NCI-H524 (cell line): ENCODE data around the gene SSRP1.

Experiments used
- DNase-seq, 2 experiments: peaks; one replicate each; lab custom pipeline; 2025; lab: John Stamatoyannopoulos, UW

The SSRP1 gene

DNA sequence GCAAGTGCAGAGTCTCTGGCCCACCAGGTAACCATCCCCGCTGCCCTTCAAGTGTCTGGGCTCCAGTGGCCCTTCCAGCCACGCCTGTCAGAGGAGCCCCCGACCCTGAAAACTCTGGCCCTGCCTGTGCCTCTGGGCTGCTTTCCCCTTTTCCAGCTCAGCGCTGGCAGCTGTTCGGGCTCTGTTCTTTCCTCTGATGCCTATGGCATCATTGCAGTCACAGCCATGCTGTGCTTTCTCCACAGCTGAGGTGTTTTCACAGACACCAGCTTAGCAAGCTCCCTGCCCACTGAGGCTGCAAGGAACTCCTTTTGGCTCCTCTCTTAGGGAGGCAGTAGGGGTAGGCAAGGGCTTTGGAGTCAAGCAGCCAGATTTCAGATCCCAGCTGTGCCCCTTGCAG, 23.7 kb upstream of the SSRP1 start:
- no peak for DNase-seq

DNA sequence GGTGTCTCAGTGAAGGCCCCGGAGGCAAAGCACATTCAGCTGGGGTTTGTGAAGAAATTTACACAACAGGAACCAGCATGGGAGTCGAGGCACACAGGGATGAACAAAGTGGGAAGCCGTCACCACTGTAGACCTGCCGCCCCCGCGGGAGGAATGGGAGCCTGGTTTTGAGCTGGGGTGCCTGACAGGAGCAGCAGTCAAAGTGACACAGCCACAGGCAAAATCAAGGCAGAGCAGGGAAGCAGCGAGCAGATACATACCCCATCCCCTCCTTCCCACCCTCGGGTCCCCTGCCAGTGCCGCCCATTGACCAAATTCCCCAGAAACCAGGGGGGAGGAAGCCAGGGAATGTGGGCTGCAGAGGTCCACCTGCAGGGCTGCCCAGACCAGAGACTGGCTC, 23.3 kb upstream of the SSRP1 start:
- DNase-seq: no peak

DNA sequence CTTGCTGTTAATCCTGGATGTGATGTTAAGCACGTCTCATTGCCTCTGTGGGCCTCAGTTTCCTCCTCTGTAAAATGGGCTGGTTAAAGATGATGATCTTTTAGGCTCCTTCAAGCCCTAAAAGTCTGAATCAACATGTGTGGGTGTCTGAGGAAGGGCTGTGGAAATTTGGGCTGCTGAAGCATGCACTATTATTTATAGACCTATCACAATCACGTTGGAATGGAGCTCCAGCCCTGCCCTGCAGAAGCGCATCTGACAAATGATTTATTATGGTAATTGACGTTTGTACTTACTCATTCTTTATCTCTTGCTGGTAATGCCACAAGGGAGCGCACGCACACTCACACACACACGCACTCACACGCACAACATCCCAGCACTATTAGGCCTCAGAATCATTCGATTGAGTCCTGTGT, 22.9 kb upstream of the SSRP1 start:
- DNase-seq: no peak

DNA sequence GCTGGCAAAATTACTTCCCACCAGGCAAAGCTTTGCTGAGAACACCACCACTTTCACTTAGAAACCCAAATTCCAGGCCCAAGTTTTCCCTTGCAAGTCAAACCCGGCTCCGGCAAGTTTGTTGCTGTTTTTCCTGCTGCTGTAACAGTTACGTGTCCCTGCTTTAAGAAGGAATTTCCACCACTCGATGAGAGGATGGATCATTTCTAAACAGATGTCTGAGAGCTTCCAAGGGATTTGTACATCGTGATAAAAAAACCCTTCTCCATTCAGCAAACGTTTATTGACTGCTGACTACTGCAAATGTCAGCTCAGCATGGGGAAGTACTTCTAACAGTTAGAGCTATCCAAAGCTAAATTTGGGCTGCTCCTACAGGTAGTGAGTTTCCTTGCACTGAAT, 22.2 kb upstream of the SSRP1 start:
- DNase-seq: peak; percentile 36 to 79

- DNase-seq: no peak
These were observed 21.6 kb upstream of the SSRP1 start for GRCh38 chr11:57357310-57357709.

DNA sequence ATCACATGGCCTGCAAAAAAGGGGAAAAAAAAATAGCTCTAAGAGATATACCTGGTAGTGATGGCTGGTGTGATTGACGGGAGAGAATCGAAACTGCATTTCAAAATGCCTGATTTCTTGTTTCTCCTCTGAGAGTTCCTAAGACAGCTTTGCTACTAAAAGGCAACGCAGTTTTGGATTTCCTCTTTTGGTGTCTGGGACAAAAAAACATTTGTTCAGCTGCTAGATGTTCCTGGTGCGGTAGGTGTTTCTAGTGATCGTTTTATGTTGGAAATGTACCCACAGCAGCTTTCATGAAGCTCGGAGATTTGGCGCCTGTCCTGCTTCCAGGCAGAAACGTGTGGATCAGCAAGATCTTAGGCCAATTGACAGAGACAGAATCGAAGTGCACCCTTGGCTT, 20.6 kb upstream of the SSRP1 start:
- DNase-seq: no peak

DNA sequence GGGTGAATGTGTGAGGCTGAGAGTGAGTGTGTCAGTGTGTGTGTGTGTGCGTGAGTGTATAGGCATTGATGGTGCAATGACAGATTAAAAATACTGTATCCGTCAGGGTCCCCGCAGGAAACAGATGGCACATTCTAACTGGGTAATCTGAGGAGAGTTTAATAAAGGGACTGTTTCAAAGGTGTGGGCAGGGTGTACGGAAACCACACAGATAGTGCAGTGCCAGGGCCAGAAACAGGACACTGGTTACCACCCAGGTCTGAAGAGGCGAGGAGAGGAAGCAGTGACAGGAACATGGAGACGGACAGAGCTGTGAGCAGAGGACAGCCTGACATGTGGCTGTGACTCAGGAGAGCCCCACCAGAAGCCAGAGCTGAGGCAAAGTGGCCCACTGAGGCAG, 19.0 kb upstream of the SSRP1 start:
- peak; percentile 47 to 83 for DNase-seq

DNA sequence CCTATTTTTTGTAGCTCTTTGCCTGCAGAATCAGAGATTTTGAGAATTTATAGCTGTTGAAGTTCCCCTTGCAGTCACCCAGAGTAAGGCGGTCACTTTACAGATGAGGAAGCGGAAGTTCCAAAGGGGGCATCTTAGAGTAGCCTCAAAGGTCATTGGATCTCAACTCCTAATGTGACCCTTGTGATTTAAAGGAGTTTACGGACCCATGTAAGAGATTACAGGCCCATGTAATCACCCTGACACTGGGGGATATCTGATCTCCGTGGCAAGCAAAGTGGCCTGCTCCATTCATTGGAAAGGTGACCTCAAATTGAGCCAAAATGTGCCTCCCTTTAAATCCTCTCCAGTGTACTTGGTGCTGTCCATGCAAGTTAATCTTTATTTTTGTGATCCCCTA, 18.2 kb upstream of the SSRP1 start:
- DNase-seq: no peak

DNA sequence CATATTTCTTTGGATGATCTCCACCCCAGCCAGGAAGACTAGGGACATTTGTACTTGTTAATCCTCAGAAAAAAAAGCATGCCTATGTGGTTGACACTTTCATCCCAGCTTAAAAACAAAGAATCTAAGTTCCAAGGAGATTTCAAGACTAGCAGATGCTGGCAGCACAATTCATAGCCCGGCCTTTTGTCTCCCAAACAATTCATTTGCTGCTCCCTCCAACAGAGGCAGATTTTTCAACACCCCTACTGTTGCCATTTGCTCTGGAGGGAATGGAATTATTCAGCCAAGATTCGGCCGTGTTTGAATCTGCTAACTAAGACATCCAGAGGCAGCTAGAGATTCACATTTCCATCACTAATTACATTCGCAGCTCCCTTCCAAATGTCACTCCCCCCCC, 17.8 kb upstream of the SSRP1 start:
- no peak for DNase-seq

- DNase-seq: no peak
These were observed 17.3 kb upstream of the SSRP1 start for GRCh38 chr11:57353036-57353435.

DNA sequence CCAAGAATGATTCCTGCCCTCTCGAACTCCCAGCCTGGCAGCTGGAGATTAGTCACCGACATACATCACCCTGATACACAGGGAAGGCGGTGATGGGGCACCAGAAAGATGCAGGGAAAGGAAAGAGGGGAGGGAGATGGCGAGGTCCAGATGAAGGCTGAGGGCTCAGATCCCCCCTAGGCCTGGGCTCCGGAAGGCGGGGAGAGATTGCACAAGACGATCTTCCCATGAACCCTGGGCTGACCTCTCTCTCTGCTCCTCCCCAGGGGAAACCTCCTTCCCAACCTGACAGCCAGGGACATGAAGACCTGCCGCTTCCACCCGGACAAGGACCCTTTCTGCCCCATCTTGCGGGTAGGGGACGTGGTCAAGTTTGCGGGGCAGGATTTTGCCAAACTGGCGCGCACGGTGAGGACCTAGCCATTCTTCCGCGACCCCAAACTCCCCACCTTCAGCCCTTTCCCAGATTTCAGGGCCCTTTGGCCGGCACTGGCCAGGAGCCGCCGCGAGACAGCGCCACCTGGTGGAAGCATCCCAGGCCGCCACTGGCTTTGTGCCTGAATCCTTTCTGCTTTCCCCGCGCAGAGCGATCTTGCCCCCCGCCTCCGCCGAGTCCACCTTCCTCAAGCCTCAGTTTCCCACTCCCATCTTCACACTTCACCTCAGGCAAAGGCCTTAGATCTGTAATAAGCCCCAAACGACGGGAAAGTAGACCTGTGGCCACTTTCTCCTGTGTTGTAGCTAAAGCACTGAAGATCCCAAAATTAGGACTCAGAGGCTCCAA, 14.0 kb upstream of the SSRP1 start:
- peak; percentile 3 to 19 for DNase-seq

DNA sequence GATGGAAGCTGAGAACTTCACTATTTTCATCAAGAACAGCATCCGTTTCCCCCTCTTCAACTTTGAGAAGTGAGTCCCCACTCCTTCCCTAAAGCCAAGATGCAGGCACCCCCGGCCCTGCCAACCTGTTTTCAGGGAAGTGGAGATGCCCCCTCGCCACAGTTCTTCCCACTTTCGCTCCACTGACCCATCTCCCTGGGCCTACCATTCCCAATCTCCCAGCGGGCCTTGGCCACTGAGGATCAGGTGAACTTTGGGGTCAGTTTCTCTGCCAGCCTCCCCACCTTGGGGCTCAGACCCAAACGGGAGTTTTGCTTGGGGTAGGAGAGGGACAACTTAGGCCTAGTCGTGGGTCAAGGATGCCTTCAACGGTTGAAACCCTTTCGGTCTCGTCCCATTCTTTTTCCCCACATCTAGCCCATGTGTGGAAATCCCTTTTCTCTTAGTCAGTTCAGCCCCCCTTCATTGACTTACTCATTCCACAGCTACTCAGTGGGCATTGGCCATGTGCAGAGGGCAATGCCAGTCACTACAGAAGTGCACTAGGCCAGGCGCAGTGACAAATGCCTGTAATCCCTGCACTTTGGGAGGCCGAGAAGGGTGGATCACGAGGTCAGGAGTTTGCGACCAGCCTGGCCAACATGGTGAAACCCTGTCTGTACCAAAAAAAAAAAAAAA, 13.1 kb upstream of the SSRP1 start:
- no peak for DNase-seq

- no peak for DNase-seq
These were observed 12.4 kb upstream of the SSRP1 start for GRCh38 chr11:57348052-57348451.

DNA sequence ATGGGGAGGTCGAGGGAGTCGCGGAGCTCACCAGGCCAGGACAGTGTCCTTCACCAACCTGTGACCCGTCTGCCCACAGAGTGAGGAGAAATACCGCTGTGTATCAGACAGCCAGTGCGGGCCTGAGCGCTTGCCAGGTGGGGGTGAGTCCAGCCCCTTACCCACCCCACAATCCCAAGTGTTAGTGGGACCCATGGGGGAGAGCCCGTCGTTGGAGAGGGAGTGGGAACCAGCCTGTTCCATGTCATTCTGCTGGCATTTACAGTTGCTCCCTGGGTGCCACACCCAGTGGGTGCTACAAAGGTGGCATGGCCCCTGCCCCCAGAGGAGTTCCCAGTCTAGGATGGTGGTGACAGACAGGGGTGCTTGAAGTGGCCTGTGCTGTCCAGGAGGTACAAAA, 11.6 kb upstream of the SSRP1 start:
- no peak for DNase-seq

DNA sequence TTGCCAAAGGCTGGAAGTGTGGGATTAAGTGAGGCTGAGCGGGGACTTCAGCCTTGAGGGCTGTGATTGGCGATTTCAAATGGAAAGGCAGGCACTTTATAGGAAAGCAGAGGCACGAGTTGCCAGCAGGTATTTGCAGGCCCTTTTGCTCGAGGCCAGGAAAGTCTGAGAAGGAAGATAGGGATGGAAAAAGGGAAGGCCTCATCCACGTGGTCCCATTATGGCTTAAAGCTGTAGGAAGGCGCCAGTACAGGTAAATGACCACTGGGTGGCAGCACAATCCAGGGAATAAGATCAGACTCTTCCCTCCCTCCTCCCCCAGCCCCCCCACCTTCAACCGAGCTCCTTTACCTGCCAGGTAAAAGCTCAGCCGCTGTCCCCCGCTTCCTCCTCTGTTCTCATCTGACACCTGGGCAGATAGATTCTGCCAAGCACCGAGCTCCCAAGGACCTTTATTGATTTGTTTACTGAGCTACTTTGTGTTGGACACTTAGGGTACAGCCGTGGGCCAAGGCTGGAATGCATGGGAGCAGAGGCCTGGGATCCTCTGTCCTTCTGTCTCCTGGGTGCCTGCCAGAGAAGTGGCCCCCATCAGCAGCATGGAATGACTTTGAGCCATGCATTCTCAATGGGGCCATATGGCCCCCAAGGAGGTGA, 10.0 kb upstream of the SSRP1 start:
- DNase-seq: peak; percentile 43 to 66

DNA sequence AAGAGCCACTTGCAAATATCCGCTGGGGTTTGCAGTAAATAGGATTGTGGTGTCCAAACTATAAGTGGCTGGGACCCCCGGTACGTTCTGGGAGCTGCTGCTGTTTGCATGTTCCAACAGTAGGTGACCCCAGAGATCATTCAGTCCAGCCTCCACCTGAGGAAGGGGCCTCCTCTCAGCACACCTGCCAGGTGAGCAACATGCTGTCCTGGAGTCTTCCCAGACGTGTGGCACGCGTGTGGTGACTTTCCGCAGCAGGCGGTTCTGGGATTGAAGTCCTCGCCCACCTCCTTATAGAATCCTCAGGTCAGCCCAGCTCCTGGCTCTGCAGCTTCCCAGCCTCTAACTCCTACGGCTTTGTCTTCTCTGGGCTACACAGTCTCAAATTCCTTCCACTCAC, 9.1 kb upstream of the SSRP1 start:
- no peak for DNase-seq

- DNase-seq: peak; percentile 36 to 77
These were observed 8.1 kb upstream of the SSRP1 start for GRCh38 chr11:57343825-57344224.

GRCh38 chr11:57342702-57343101, 7.0 kb upstream of the SSRP1 start:
- DNase-seq: no peak

- DNase-seq: no peak
These were observed 5.6 kb upstream of the SSRP1 start for GRCh38 chr11:57341250-57341808.

DNA sequence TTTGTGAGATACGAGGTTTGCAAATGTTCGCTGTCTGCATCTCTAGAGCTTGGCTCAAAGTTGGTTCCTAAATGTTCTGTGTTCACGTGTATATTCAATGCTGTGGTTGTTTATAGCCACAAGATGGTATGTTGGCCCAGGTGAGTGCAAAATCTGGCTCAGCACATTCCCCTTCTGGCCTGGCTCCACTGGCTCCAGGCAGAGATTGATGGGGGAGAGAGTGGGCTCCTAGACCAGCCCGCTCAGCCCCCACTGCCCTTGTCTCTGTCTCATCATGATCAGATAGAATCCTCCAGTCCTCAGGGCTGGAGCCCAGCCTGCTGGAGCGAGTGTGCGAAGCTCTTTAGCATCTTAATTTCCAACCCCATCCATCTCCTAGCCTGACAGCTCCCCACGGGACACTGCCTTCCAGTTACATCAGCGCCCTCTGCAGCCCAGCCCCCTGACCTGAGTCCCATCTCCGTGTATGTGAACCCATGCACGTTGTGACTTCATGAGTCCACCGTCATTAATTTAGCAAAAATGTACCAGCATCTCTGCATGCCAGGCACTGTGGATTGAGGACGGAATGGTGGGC, 4.4 kb upstream of the SSRP1 start:
- DNase-seq: peak; percentile 75 to 78

DNA sequence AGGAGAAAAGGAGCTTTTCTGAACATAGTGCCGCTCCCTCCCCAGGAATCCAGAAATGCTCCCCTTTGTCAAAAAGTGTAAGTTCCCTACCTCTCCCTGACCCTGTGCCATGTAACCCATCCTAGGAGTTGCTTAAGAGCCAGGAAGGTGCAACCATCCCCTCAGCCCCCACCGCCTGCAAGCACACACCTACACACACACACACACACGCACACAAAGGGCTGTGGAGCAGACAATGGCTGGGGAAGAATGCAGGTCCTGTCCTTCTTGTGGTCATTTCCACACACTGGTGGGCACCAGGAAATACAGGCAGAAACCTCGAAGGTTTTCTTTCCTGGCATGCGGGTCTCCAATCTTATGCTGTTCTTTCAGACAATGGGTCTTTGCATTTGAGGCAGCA, 3.6 kb upstream of the SSRP1 start:
- DNase-seq: no peak

- peak; percentile 71 to 87 for DNase-seq
These were observed 2.5 kb upstream of the SSRP1 start, which contains the start of gene P2RX3 for GRCh38 chr11:57338142-57338541. P2RX3 (plus strand) TSS chr11:57338352; CDS start chr11:57338551, 199 bp downstream.
